ENCODE measurements around the gene RXFP3.

GRCh38 chr5:33887268-33887667, 48.9 kb upstream of the RXFP3 start:
- TF ChIP-seq CTCF (IDR thresholded peaks at IDR 0.05; ENCODE audit: control extremely low read depth in 1 of 3, insufficient read depth in 1 of 3, low read depth in 1 of 3, low read length in 3 of 3) = no peak
- no peak for TF ChIP-seq POLR2A (IDR thresholded peaks at IDR 0.05; ENCODE audit: control extremely low read depth in 1 of 2, low read depth in 2 of 2, low read length in 2 of 2)
